Kidney epithelial cell (primary cell): ENCODE data around the gene L3MBTL2. TPM values are rescaled to one million over a fixed set of nuclear protein-coding genes. Genes with fewer than 3 reads are reported as not detected.

Experiments
- DNase-seq: peaks from one replicate; pipeline ENCODE4 v3.0.0-alpha.2; 2010; ENCODE audit warnings: low read depth
- H3K27me3 ChIP-seq: 2 replicates; pipeline ENCODE4 v1.6.0; 2011; ENCODE audit warnings: low read length; ENCODE audit not compliant: control insufficient read depth, insufficient read depth
- H3K36me3 ChIP-seq: 2 replicates; pipeline ENCODE4 v1.5.1; 2011; ENCODE audit warnings: low read length; ENCODE audit not compliant: control insufficient read depth, insufficient read depth
- H3K4me3 ChIP-seq: 2 replicates; pipeline ENCODE4 v1.5.1; 2011; ENCODE audit warnings: low read depth, mild to moderate bottlenecking, control low read depth, low read length
- CTCF ChIP-seq: IDR thresholded peaks from 2 replicates; pipeline ENCODE4 v1.5.1; 2011; ENCODE audit warnings: mild to moderate bottlenecking, moderate library complexity, low read length, control low read depth, inconsistent platforms; ENCODE audit not compliant: insufficient read depth, poor library complexity, severe bottlenecking
- total RNA-seq: library from RNA; depleted of rRNA; stranded (reverse); fragments of >200 nt; gene quantifications from 2 replicates; pipeline ENCODE4 v1.2.3, GENCODE V29; 2015

The L3MBTL2 gene
- total RNA-seq, 1 donor from 2014 or later = 28.5 TPM

GRCh38 chr22:41263704-41264103 is 58.6 kb downstream of the L3MBTL2 start:
- no peak overlapping the region for H3K4me3 ChIP-seq
- no peaks in the 10 kb centered on the region for H3K27me3 ChIP-seq
- no peak for TF ChIP-seq CTCF
- no peak for DNase-seq
- peaks cover 10% of the 10 kb centered on the region for H3K36me3 ChIP-seq

- no peak for DNase-seq
- TF ChIP-seq CTCF = no peak
- Histone ChIP-seq H3K27me3 (no peaks in the 10 kb centered on the region), H3K4me3 (no peak overlapping the region), H3K36me3 (peaks cover 10% of the 10 kb centered on the region)
Measured at GRCh38 chr22:41264408-41264941, 59.4 kb downstream of the L3MBTL2 start.

- peaks cover 4% of the 10 kb centered on the region for H3K36me3 ChIP-seq
- no peak for TF ChIP-seq CTCF
- no peak for DNase-seq
Measured at GRCh38 chr22:41267958-41268357, 62.8 kb downstream of the L3MBTL2 start.

GRCh38 chr22:41271787-41272186 is 66.7 kb downstream of the L3MBTL2 start:
- no peak for DNase-seq
- H3K4me3 ChIP-seq = no peak overlapping the region
- TF ChIP-seq CTCF = no peak
- H3K36me3 ChIP-seq = peaks cover 8% of the 10 kb centered on the region
- no peaks in the 10 kb centered on the region for H3K27me3 ChIP-seq

More at GRCh38 chr22:41267958-41268357, 62.8 kb downstream of the L3MBTL2 start:
- no peaks in the 10 kb centered on the region for H3K27me3 ChIP-seq
- H3K4me3 ChIP-seq = no peak overlapping the region

GRCh38 chr22:41273128-41273527 is 68.0 kb downstream of the L3MBTL2 start:
- Histone ChIP-seq H3K27me3 (no peaks in the 10 kb centered on the region), H3K4me3 (no peak overlapping the region), H3K36me3 (peaks cover 5% of the 10 kb centered on the region)
- TF ChIP-seq CTCF = no peak
- DNase-seq = no peak

GRCh38 chr22:41274856-41275255 is 69.7 kb downstream of the L3MBTL2 start:
- no peak for DNase-seq
- no peak for TF ChIP-seq CTCF
- H3K36me3 ChIP-seq = peaks cover 5% of the 10 kb centered on the region
- no peaks in the 10 kb centered on the region for H3K27me3 ChIP-seq
- no peak overlapping the region for H3K4me3 ChIP-seq
